NT2/D1 (cell line): Measurements from ENCODE around the gene CNTN5.

Experiments
- SUZ12 ChIP-seq: IDR thresholded peaks from 2 replicates; pipeline ENCODE4 v1.6.1; 2011; ENCODE audit not compliant: insufficient read length, insufficient read depth; ENCODE audit errors: extremely low read depth
- ZNF274 ChIP-seq: IDR thresholded peaks from 2 replicates; pipeline ENCODE4 v1.6.1; 2011; ENCODE audit warnings: mild to moderate bottlenecking, low read depth, low read length

DNA sequence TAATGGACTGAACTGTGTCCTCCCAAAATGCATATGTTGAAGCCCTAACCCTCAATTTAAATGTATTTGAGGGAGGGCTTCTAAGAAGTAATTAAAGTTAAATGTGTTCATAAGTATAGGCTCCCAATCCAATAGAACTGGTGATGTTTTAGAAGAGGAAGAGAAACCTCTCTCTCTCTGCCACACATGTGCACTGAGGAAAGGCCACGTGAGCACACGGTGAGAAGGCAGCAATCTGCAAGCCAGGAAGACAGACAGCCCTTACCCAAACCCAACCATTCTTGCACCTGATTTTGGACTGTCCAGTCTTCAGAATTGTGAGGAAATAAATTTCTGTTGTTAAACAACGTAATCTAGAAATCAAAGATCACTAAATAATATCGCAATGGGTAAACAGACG is 1164.8 kb downstream of the CNTN5 start:
- TF ChIP-seq SUZ12 (no peak), ZNF274 (no peak)
